ENCODE data around the gene ADCY2. TPM values are rescaled to one million over a fixed set of nuclear protein-coding genes. Genes with fewer than 3 reads are reported as not detected.

Gene ADCY2
- total RNA-seq, 1 experiment from 2014 or later: not detected

DNA sequence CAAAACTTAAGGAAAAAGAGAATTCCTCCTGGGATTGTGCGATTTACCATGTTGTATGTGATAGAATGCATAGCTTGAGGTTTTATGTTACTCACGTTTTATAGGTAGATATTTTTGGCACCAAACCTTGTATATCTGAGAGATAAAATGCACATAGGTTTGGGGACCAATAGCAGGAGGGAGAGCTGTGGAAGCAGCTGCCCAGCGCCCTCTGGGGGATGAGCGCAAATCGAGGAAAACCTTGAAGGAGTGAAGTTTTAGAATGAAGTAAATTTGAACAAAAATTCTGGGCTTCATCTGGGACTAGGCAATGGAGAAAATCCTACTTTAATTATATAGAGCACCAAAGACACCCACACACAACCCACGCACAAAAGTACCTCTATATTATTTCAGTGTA is 197.0 kb downstream of the ADCY2 start:
- intact Hi-C loops (cut with micrococcal nuclease): loop anchor here (10.0 kb wide), 1 partner anchor 162 kb away; no protein-coding TSS in a partner anchor
- BruUV-seq (replicated peaks): no TSS peak
- peaks cover 38% of the 10 kb centered on the region for H3K27me3 Mint-ChIP-seq (ENCODE audit: insufficient read depth, unreplicated experiment)
- POLR2A ChIA-PET: no interaction called here
- no peak overlapping the region for H3K4me3 Mint-ChIP-seq (ENCODE audit: unreplicated experiment)
- H3K27ac Mint-ChIP-seq (ENCODE audit: low read depth, unreplicated experiment): no peak overlapping the region
- H3K9me3 Mint-ChIP-seq (ENCODE audit: unreplicated experiment): no peaks in the 10 kb centered on the region
- no peaks in the 10 kb centered on the region for H3K4me1 Mint-ChIP-seq (ENCODE audit: insufficient read depth, unreplicated experiment)
- CTCF ChIA-PET: interaction anchor here (0.6 to 1.4 kb wide), 3 partner anchors 50 to 334 kb away, joined by 3 to 4 read pairs (median 3); no protein-coding TSS in a partner anchor
- TF ChIP-seq, protein P1, sequence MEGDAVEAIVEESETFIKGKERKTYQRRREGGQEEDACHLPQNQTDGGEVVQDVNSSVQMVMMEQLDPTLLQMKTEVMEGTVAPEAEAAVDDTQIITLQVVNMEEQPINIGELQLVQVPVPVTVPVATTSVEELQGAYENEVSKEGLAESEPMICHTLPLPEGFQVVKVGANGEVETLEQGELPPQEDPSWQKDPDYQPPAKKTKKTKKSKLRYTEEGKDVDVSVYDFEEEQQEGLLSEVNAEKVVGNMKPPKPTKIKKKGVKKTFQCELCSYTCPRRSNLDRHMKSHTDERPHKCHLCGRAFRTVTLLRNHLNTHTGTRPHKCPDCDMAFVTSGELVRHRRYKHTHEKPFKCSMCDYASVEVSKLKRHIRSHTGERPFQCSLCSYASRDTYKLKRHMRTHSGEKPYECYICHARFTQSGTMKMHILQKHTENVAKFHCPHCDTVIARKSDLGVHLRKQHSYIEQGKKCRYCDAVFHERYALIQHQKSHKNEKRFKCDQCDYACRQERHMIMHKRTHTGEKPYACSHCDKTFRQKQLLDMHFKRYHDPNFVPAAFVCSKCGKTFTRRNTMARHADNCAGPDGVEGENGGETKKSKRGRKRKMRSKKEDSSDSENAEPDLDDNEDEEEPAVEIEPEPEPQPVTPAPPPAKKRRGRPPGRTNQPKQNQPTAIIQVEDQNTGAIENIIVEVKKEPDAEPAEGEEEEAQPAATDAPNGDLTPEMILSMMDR (IDR thresholded peaks at IDR 0.05; ENCODE audit: unreplicated experiment): peak; percentile 20
- H3K36me3 Mint-ChIP-seq (ENCODE audit: insufficient read depth, unreplicated experiment): no peaks in the 10 kb centered on the region
- DNase-seq (ENCODE audit: unreplicated experiment): peak; percentile 1

DNA sequence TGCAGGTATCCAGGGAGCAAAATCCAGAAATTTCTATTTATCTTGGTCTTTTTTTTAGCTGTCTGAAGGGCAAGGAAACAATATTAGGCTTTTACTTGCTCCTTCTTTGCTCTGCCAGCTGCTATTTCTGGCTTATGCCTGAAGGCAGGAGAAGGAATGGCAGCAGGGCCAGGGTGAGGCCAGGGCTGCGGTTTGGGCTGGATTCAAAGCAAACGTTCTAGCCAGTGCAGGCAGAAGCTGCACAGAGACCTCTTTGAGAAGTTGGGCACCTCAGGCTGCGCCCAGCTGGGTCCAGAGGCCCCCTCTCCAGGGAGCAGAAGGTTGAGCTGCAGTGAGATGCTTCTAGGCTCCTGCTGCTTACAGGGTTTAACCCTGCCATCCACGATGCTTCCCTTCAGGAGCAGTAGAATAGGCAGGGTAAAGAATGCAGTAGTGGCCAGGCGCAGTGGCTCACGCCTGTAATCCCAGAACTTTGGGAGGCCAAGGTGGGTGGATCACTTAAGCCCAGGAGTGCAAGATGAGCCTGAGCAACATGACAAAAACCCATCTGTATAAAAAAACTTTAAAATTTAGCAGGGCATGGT is 201.2 kb downstream of the ADCY2 start:
- DNase-seq (ENCODE audit: unreplicated experiment): peak; percentile 23
- peaks cover 10% of the 10 kb centered on the region for H3K9me3 Mint-ChIP-seq (ENCODE audit: unreplicated experiment)
- peaks cover 42% of the 10 kb centered on the region for H3K27me3 Mint-ChIP-seq (ENCODE audit: insufficient read depth, unreplicated experiment)
- no peak overlapping the region for H3K4me3 Mint-ChIP-seq (ENCODE audit: unreplicated experiment)
- intact Hi-C loops (cut with micrococcal nuclease): loop anchor here (10.0 kb wide), 1 partner anchor 158 kb away; no protein-coding TSS in a partner anchor
- CTCF ChIA-PET: interaction anchor here (0.5 kb wide), 1 partner anchor 219 kb away, joined by 3 read pairs; no protein-coding TSS in a partner anchor
- no peaks in the 10 kb centered on the region for H3K4me1 Mint-ChIP-seq (ENCODE audit: insufficient read depth, unreplicated experiment)
- TF ChIP-seq, protein P1 (IDR thresholded peaks at IDR 0.05; ENCODE audit: unreplicated experiment): no peak
- no peaks in the 10 kb centered on the region for H3K36me3 Mint-ChIP-seq (ENCODE audit: insufficient read depth, unreplicated experiment)
- POLR2A ChIA-PET: no interaction called here
- H3K27ac Mint-ChIP-seq (ENCODE audit: low read depth, unreplicated experiment): no peak overlapping the region
- BruUV-seq (replicated peaks): no TSS peak

DNA sequence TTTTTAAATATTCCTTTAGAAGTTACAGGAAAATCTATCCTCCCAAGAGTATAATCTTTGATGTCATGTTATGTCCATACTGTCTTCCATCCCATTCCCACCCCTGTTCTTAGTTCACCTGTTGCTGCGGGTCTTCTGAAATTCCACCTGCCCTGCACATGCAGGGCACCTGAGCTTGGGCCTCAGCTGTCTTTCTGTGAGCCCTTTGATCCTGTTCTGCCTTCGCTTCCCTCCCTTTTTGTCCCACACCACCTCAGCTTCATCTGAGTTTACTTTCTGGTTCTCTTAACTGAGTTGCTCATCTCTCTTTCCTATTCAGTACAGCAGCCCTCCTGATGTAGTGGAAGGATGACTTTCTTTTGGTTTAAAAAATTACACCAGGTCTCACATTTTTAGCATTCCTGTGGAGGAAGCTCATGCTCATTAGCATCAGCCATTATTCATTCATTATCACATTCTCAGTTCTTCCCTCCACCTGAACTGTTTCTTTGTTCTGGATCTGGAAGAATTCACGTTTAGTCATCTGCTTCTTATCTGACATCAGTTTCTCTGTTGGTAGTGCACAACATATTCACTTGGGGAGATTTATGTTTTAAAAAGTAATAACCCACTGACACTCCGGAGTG is 211.0 kb downstream of the ADCY2 start:
- intact Hi-C loops (cut with micrococcal nuclease): no loop called here
- no peak for DNase-seq (ENCODE audit: unreplicated experiment)
- peaks cover 8% of the 10 kb centered on the region for H3K9me3 Mint-ChIP-seq (ENCODE audit: unreplicated experiment)
- ChIA-PET CTCF (interaction anchor here (0.6 to 1.5 kb wide), 2 partner anchors 12 to 250 kb away, joined by 3 read pairs; no protein-coding TSS in a partner anchor), POLR2A (no interaction called here)
- H3K4me3 Mint-ChIP-seq (ENCODE audit: unreplicated experiment): no peak overlapping the region
- H3K27ac Mint-ChIP-seq (ENCODE audit: low read depth, unreplicated experiment): no peak overlapping the region
- H3K36me3 Mint-ChIP-seq (ENCODE audit: insufficient read depth, unreplicated experiment): no peaks in the 10 kb centered on the region
- no TSS peak for BruUV-seq (replicated peaks)
- H3K27me3 Mint-ChIP-seq (ENCODE audit: insufficient read depth, unreplicated experiment): peaks cover 29% of the 10 kb centered on the region
- TF ChIP-seq, protein P1 (IDR thresholded peaks at IDR 0.05; ENCODE audit: unreplicated experiment): no peak
- H3K4me1 Mint-ChIP-seq (ENCODE audit: insufficient read depth, unreplicated experiment): no peaks in the 10 kb centered on the region

DNA sequence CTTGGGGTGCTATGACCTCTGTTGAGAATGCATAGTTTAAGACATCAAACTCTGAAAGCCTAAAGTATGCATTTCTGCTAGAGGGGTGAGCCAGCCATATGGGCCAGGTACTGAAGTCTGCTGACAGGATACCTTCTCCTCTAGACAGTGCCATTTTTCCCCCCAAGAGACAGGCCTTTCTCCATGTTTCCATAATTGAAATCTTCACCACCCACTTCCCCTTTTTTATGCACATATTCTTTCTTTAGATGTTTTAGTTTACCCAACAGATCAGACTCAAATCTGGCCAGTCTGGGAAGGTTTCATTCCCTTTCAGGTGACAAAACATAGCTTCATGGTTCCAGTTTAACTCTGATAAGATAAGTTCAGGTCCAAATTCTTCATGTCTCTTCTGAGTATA is 212.8 kb downstream of the ADCY2 start:
- Mint-ChIP-seq H3K27ac (ENCODE audit: low read depth, unreplicated experiment) (no peak overlapping the region), H3K9me3 (ENCODE audit: unreplicated experiment) (peaks cover 8% of the 10 kb centered on the region), H3K27me3 (ENCODE audit: insufficient read depth, unreplicated experiment) (peaks cover 29% of the 10 kb centered on the region), H3K4me3 (ENCODE audit: unreplicated experiment) (no peak overlapping the region), H3K36me3 (ENCODE audit: insufficient read depth, unreplicated experiment) (no peaks in the 10 kb centered on the region), H3K4me1 (ENCODE audit: insufficient read depth, unreplicated experiment) (no peaks in the 10 kb centered on the region)
- no peak for DNase-seq (ENCODE audit: unreplicated experiment)
- no TSS peak for BruUV-seq (replicated peaks)
- POLR2A ChIA-PET: no interaction called here
- CTCF ChIA-PET: interaction anchor here (0.6 kb wide), 1 partner anchor 137 kb away, joined by 3 read pairs; no protein-coding TSS in a partner anchor
- intact Hi-C loops (cut with micrococcal nuclease): no loop called here
- TF ChIP-seq, protein P1 (IDR thresholded peaks at IDR 0.05; ENCODE audit: unreplicated experiment): no peak

Data from MCF 10A (cell line).